Neural crest cell (in vitro differentiated cells): ENCODE data around the gene MYB. TPM values are rescaled to one million over a fixed set of nuclear protein-coding genes. Genes with fewer than 3 reads are reported as not detected.

ENCODE experiments used
- DNase-seq: peaks from one replicate; pipeline ENCODE4 v3.0.0; 2021; ENCODE audit warnings: low read depth, mixed read lengths, low spot score
- H3K27ac Mint-ChIP-seq: one replicate; pipeline ENCODE4 v1.8.0; 2021; ENCODE audit warnings: mild to moderate bottlenecking, mixed read lengths; ENCODE audit not compliant: unreplicated experiment
- H3K27me3 Mint-ChIP-seq: 2 replicates; pipeline ENCODE4 v1.8.0; 2021; ENCODE audit warnings: low read depth, mild to moderate bottlenecking, mixed read lengths
- H3K36me3 Mint-ChIP-seq: 2 replicates; pipeline ENCODE4 v1.8.0; 2021; ENCODE audit warnings: low read depth, mild to moderate bottlenecking, mixed read lengths
- H3K4me1 Mint-ChIP-seq: 2 replicates; pipeline ENCODE4 v1.8.0; 2021; ENCODE audit warnings: mixed read lengths
- H3K4me3 Mint-ChIP-seq: one replicate; pipeline ENCODE4 v1.8.0; 2021; ENCODE audit warnings: mild to moderate bottlenecking, mixed read lengths
- H3K9me3 Mint-ChIP-seq: 2 replicates; pipeline ENCODE4 v1.8.0; 2021; ENCODE audit warnings: mixed read lengths
- total RNA-seq: library from RNA; stranded (reverse); gene quantifications from 2 replicates; pipeline ENCODE4 v1.2.1, GENCODE V29; 2021
- TF ChIP-seq, protein P1 (sequence below): fragments of 200-600 bp; sonication (generic); conservative IDR thresholded peaks from 2 replicates; pipeline ENCODE4 v1.5.0; 2021; ENCODE audit warnings: antibody characterized with exemption, mild to moderate bottlenecking

The MYB gene
- total RNA-seq, 1 donor from 2014 or later: 6.8 TPM

DNA sequence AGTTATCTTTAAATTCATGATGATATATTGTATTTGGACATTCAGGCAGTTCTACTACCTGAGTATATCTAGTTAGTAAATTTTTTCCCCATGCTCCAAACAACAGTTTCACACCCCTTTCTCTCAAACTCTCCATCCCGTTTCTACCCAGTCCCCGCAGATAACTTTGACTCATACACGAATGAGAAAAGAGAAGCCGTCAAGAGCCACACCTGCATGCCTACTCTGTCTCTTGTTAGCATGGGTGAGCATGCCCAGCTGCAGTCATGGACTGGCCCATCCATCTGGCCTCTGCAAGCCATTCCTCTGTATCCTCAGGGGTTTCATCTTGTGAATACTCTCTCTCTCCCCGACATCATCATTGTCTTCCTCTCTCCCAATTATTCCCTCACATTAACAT is 41.5 kb downstream of the MYB start:
- Mint-ChIP-seq H3K4me1 (no peaks in the 10 kb centered on the region), H3K4me3 (no peak overlapping the region), H3K27ac (no peak overlapping the region), H3K36me3 (peaks cover 10% of the 10 kb centered on the region), H3K27me3 (no peaks in the 10 kb centered on the region), H3K9me3 (no peaks in the 10 kb centered on the region)
- TF ChIP-seq, protein P1, sequence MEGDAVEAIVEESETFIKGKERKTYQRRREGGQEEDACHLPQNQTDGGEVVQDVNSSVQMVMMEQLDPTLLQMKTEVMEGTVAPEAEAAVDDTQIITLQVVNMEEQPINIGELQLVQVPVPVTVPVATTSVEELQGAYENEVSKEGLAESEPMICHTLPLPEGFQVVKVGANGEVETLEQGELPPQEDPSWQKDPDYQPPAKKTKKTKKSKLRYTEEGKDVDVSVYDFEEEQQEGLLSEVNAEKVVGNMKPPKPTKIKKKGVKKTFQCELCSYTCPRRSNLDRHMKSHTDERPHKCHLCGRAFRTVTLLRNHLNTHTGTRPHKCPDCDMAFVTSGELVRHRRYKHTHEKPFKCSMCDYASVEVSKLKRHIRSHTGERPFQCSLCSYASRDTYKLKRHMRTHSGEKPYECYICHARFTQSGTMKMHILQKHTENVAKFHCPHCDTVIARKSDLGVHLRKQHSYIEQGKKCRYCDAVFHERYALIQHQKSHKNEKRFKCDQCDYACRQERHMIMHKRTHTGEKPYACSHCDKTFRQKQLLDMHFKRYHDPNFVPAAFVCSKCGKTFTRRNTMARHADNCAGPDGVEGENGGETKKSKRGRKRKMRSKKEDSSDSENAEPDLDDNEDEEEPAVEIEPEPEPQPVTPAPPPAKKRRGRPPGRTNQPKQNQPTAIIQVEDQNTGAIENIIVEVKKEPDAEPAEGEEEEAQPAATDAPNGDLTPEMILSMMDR: no peak
- DNase-seq: no peak

DNA sequence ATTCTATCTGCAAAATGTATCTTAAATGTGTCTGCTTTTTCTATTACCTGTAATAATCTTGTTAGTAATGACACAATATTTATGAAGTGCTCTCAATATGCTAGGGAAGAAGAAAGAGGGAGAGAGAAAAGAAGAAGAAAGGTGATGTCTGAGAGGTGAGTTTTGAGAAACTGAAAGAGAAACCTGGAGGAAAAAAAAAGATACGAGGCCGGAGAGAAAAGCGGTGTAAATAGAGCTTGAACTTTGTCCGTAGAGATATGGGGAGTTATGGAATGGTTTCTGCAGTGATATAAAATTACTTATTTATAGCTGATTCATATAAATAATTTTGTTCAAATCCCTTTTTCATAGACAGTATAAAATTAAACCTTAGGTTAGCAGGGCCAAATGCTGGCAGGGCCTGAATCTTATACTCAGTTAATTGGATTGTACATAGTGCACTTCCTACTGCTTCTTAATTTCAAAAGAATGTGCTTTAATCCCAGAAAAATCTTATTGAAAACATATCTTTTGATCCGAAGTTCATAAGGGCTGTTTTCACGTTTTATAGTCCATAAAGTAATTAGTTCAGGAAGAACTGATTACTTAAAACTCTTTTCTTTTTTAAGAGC is 43.0 kb downstream of the MYB start:
- TF ChIP-seq, protein P1: no peak
- Mint-ChIP-seq H3K9me3 (peaks cover 2% of the 10 kb centered on the region), H3K4me3 (no peak overlapping the region), H3K36me3 (peaks cover 6% of the 10 kb centered on the region), H3K4me1 (no peaks in the 10 kb centered on the region), H3K27ac (no peak overlapping the region), H3K27me3 (no peaks in the 10 kb centered on the region)
- DNase-seq: no peak

DNA sequence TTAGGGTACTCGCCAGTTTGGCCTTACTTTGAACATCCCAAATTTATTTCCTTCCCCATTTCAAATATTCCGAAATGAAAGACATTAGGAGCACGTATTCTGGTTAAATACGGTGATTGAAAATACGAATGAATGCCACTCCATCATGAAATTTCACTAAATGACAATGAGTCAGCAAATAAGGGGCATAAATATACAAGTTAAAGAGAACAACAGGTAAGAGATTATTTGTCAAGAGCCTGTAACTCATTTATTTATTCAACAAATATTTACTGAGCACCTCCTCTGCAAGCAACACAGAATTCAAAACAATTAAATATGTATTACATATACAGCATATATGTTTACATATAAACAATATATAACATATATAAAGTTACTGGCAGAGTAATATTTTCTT is 44.8 kb downstream of the MYB start:
- Mint-ChIP-seq H3K4me3 (no peak overlapping the region), H3K36me3 (no peaks in the 10 kb centered on the region)

DNA sequence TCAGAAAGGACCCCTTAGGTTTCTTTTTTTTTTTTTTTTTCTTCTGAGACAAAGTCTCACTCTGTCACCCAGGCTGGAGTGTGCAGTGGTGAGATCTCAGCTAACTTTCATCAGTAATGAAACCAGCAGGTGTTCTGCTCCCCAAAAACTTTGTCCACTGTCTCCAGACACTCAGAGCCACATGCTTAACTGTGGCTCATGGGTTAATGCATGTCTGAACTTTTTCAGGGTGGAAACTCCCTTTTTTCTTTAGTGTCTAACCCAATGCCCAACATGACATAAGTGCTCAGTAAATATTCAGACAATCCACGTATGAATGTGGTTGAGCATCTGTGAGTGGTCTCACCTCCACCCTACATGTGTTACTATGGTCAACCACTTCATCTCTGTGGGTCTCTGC is 45.4 kb downstream of the MYB start:
- no peaks in the 10 kb centered on the region for H3K36me3 Mint-ChIP-seq
- no peaks in the 10 kb centered on the region for H3K27me3 Mint-ChIP-seq
- H3K4me3 Mint-ChIP-seq: no peak overlapping the region
- H3K27ac Mint-ChIP-seq: no peak overlapping the region
- DNase-seq: no peak
- peaks cover 2% of the 10 kb centered on the region for H3K9me3 Mint-ChIP-seq
- H3K4me1 Mint-ChIP-seq: no peaks in the 10 kb centered on the region
- TF ChIP-seq, protein P1: no peak

More for the DNA sequence above, 44.8 kb downstream of the MYB start:
- no peak for DNase-seq
- Mint-ChIP-seq H3K27me3 (no peaks in the 10 kb centered on the region), H3K27ac (no peak overlapping the region), H3K9me3 (peaks cover 2% of the 10 kb centered on the region), H3K4me1 (no peaks in the 10 kb centered on the region)
- TF ChIP-seq, protein P1: no peak

DNA sequence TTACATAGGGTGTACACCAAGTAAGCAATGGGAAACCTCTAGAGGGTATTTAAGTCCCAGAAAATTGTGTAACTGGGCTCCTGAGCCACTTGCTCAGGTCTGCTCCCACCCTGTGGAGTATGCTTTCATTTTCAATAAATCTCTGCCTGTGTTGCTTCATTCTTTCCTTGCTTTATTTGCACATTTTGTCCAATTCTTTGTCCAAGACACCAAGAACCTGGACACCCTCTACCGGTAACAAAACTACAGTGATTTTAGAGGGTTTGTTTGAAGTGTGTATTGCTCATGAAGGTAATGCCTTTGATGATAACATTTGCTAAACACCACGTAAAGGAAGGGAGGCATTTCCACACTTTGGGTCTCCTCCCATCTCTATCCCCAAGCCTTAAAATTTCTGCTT is 46.2 kb downstream of the MYB start:
- Mint-ChIP-seq H3K4me1 (no peaks in the 10 kb centered on the region), H3K27ac (no peak overlapping the region), H3K27me3 (no peaks in the 10 kb centered on the region), H3K9me3 (peaks cover 2% of the 10 kb centered on the region), H3K36me3 (no peaks in the 10 kb centered on the region), H3K4me3 (no peak overlapping the region)
- DNase-seq: no peak
- TF ChIP-seq, protein P1: no peak
